Activated CD4-positive, CD25-positive, alpha-beta regulatory T cell treated with anti-CD3 and anti-CD28 coated beads, Interleukin-2, amount 50 U/mL, for 16 hours (primary cell): ENCODE results near the gene IL17RC.
"Not testable (repeated sequence)": the region's sequence is repeated elsewhere in the genome, so short reads cannot be mapped to it uniquely, and the experiment has no call there.

Experiments used
- DNase-seq: peaks from one replicate; pipeline ENCODE4 v3.0.0-alpha.2; 2020; ENCODE audit warnings: low read depth, low spot score

The IL17RC gene

GRCh38 chr3:9915254-9916141 is 1.4 kb upstream of the IL17RC start:
- no peak for DNase-seq

GRCh38 chr3:9916346-9916733 is 558 bp upstream of the IL17RC start:
- no peak for DNase-seq

GRCh38 chr3:9917820-9918219 is 922 bp downstream of the IL17RC start:
- no peak for DNase-seq

- no peak for DNase-seq
Observed at GRCh38 chr3:9918261-9919038, 1.6 kb downstream of the IL17RC start.

- no peak for DNase-seq
Observed at GRCh38 chr3:9928158-9928557, 11.3 kb downstream of the IL17RC start.

- DNase-seq = no peak
Observed at GRCh38 chr3:9930804-9931418, 14.0 kb downstream of the IL17RC start.

- no peak for DNase-seq
Observed at GRCh38 chr3:9932535-9932842, 15.6 kb downstream of the IL17RC start.

- peak; percentile 77 for DNase-seq
Observed at GRCh38 chr3:9932843-9933560, 16.1 kb downstream of the IL17RC start.

GRCh38 chr3:9933561-9934234 is 16.8 kb downstream of the IL17RC start, which contains the start of gene CRELD1:
Gene CRELD1 (plus strand): TSS chr3:9933834. CDS start chr3:9934439, 605 bp downstream.
- DNase-seq = peak; percentile 91

GRCh38 chr3:9934235-9934621 is 17.3 kb downstream of the IL17RC start:
- no peak for DNase-seq

- no peak for DNase-seq
Observed at GRCh38 chr3:9934993-9935392, 18.1 kb downstream of the IL17RC start.

- no peak for DNase-seq
Observed at GRCh38 chr3:9935966-9936510, 19.1 kb downstream of the IL17RC start.

GRCh38 chr3:9937486-9938238 is 20.8 kb downstream of the IL17RC start:
- no peak for DNase-seq

GRCh38 chr3:9938966-9939365 is 22.1 kb downstream of the IL17RC start:
- DNase-seq = no peak

GRCh38 chr3:9939906-9940305 is 23.0 kb downstream of the IL17RC start:
- not testable (repeated sequence) for DNase-seq

GRCh38 chr3:9940746-9941145 is 23.8 kb downstream of the IL17RC start:
- DNase-seq = no peak

GRCh38 chr3:9942164-9942563 is 25.3 kb downstream of the IL17RC start:
- no peak for DNase-seq

GRCh38 chr3:9942934-9943690 is 26.2 kb downstream of the IL17RC start:
- DNase-seq = no peak

- no peak for DNase-seq
Observed at GRCh38 chr3:9944271-9944670, 27.4 kb downstream of the IL17RC start.
